Measurements from ENCODE around the gene PI4KA. TPM values are rescaled to one million over a fixed set of nuclear protein-coding genes. Genes with fewer than 3 reads are reported as not detected.
A peak's percentile ranks its signal among the peaks of the same experiment; 100 is the strongest.
"Not testable (repeated sequence)": the region's sequence is repeated elsewhere in the genome, so short reads cannot be mapped to it uniquely, and the experiment has no call there.

PI4KA gene
- total RNA-seq, 1 donor from 2014 or later = 24.1 TPM

- DNase-seq (ENCODE audit: low read depth) = no peak
- TF ChIP-seq CTCF (conservative IDR thresholded peaks at IDR 0.05; ENCODE audit: low read depth, low read length) = no peak
- no peak overlapping the region for H3K4me3 ChIP-seq (ENCODE audit: low read depth, low read length)
Measured at GRCh38 chr22:20774882-20775281, 83.7 kb downstream of the PI4KA start.

- TF ChIP-seq CTCF (conservative IDR thresholded peaks at IDR 0.05; ENCODE audit: low read depth, low read length) = no peak
- DNase-seq (ENCODE audit: low read depth) = no peak
- no peak within 1 kb of the TSS for H3K4me3 ChIP-seq (ENCODE audit: low read depth, low read length)
Measured at GRCh38 chr22:20773793-20774212, 84.8 kb downstream of the PI4KA start, which contains the start of gene SERPIND1. SERPIND1 (plus strand) TSS chr22:20774113; CDS start chr22:20779313, 5,200 bp downstream.

- peak; percentile 12 for TF ChIP-seq CTCF (conservative IDR thresholded peaks at IDR 0.05; ENCODE audit: low read depth, low read length)
- H3K4me3 ChIP-seq (ENCODE audit: low read depth, low read length) = no peak overlapping the region
- DNase-seq (ENCODE audit: low read depth) = no peak
Measured at GRCh38 chr22:20771918-20772625, 86.5 kb downstream of the PI4KA start.

GRCh38 chr22:20769496-20769826 is 89.2 kb downstream of the PI4KA start:
- not testable (repeated sequence) for DNase-seq (ENCODE audit: low read depth); H3K4me3 ChIP-seq (ENCODE audit: low read depth, low read length)

- TF ChIP-seq CTCF (conservative IDR thresholded peaks at IDR 0.05; ENCODE audit: low read depth, low read length) = no peak
- DNase-seq (ENCODE audit: low read depth) = no peak
- no peak overlapping the region for H3K4me3 ChIP-seq (ENCODE audit: low read depth, low read length)
Measured at GRCh38 chr22:20766530-20766929, 92.1 kb downstream of the PI4KA start.

GRCh38 chr22:20765938-20766337 is 92.7 kb downstream of the PI4KA start:
- DNase-seq (ENCODE audit: low read depth) = no peak
- H3K4me3 ChIP-seq (ENCODE audit: low read depth, low read length) = no peak overlapping the region
- TF ChIP-seq CTCF (conservative IDR thresholded peaks at IDR 0.05; ENCODE audit: low read depth, low read length) = no peak

- TF ChIP-seq CTCF (conservative IDR thresholded peaks at IDR 0.05; ENCODE audit: low read depth, low read length) = no peak
- no peak overlapping the region for H3K4me3 ChIP-seq (ENCODE audit: low read depth, low read length)
- no peak for DNase-seq (ENCODE audit: low read depth)
Measured at GRCh38 chr22:20764729-20765128, 93.9 kb downstream of the PI4KA start.
